ENCODE data around the gene DOLPP1. TPM values are rescaled to one million over a fixed set of nuclear protein-coding genes. Genes with fewer than 3 reads are reported as not detected.

The DOLPP1 gene
- total and polyA plus RNA-seq, 2 donors from 2014 or later = 9.1 to 12.1 TPM

- Histone ChIP-seq H3K4me3 (ENCODE audit: low read length in 3 of 3) (no peak overlapping the region), H3K9me3 (ENCODE audit: control insufficient read depth in 2 of 3, insufficient read depth in 1 of 3, low read length in 3 of 3) (no peaks in the 10 kb centered on the region), H3K27me3 (ENCODE audit: control insufficient read depth, insufficient read depth, low read length) (no peaks in the 10 kb centered on the region), H3K27ac (ENCODE audit: low read depth in 2 of 2, low read length in 2 of 2) (no peak overlapping the region), H3K4me1 (ENCODE audit: control insufficient read depth in 2 of 3, insufficient read depth in 2 of 3, low read depth in 1 of 3, low read length in 3 of 3) (peaks cover 0 to 2% (median 0%) of the 10 kb centered on the region in 3 donors), H3K36me3 (ENCODE audit: control insufficient read depth in 2 of 3, insufficient read depth in 3 of 3, low read length in 3 of 3) (peaks cover 0 to 15% (median 15%) of the 10 kb centered on the region in 3 donors), H3K9ac (ENCODE audit: low read length in 3 of 3) (no peak overlapping the region)
- intact Hi-C loops (cut with DNase I) = no loop called here
- no peak for DNase-seq
- TF ChIP-seq CTCF (IDR thresholded peaks at IDR 0.05; ENCODE audit: borderline replicate concordance, extremely low read depth, insufficient read depth) = no peak
- FAIRE-seq = no peak
Observed at GRCh38 chr9:129054163-129054851, 26.6 kb upstream of the DOLPP1 start.

DNA sequence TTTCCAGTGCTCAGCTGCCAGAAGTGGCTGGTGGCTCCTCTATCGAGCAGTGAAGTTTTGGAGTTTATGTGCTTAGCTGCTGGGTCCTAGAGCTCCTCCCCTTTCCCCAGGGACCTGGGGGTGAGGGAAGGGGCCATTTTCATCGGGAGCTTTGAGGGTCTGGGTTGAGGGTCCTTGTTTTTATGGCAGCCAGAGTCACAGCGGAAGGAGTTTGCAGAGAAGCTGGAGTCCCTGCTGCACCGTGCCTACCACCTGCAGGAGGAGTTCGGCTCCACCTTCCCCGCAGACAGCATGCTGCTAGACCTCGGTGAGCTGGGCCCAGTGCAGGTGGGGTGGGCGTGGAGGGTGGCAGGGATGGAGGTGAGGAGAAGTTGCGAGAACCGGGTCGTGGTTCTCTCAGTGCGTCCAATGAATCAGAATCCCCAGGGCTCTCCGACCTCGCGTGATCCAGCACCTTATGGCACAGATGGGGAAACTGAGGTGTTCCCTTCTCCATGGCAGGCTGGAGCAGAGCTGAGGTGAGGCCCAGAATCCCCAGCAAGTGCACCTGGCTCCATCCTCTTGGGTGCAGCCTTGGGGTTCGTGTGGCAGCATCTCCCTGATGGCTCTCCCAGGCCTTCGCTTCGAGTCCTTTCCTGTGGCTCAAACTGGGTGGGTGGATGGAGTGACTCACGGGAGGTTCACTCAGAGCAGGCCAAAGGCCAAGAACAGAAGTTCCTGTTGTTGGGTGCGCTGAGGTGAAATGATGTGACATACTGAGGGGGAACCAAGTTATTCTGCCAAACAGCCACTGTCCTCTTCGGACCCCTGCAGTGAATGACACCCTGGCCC is 21.7 kb upstream of the DOLPP1 start:
- DNase-seq (no peak), FAIRE-seq (no peak)
- Histone ChIP-seq H3K4me1 (ENCODE audit: control insufficient read depth in 2 of 3, insufficient read depth in 2 of 3, low read depth in 1 of 3, low read length in 3 of 3) (no peaks in the 10 kb centered on the region), H3K9me3 (ENCODE audit: control insufficient read depth in 2 of 3, insufficient read depth in 1 of 3, low read length in 3 of 3) (no peaks in the 10 kb centered on the region), H3K9ac (ENCODE audit: low read length in 3 of 3) (no peak overlapping the region), H3K27me3 (ENCODE audit: control insufficient read depth, insufficient read depth, low read length) (no peaks in the 10 kb centered on the region), H3K4me3 (ENCODE audit: low read length in 3 of 3) (no peak overlapping the region), H3K27ac (ENCODE audit: low read depth in 2 of 2, low read length in 2 of 2) (no peak overlapping the region), H3K36me3 (ENCODE audit: control insufficient read depth in 2 of 3, insufficient read depth in 3 of 3, low read length in 3 of 3) (peaks cover 0 to 17% (median 16%) of the 10 kb centered on the region in 3 donors)
- intact Hi-C loops (cut with DNase I) = no loop called here
- no peak for TF ChIP-seq CTCF (IDR thresholded peaks at IDR 0.05; ENCODE audit: borderline replicate concordance, extremely low read depth, insufficient read depth)

- FAIRE-seq = no peak
- Histone ChIP-seq H3K9me3 (ENCODE audit: control insufficient read depth in 2 of 3, insufficient read depth in 1 of 3, low read length in 3 of 3) (no peaks in the 10 kb centered on the region), H3K27me3 (ENCODE audit: control insufficient read depth, insufficient read depth, low read length) (no peaks in the 10 kb centered on the region), H3K4me1 (ENCODE audit: control insufficient read depth in 2 of 3, insufficient read depth in 2 of 3, low read depth in 1 of 3, low read length in 3 of 3) (no peaks in the 10 kb centered on the region), H3K36me3 (ENCODE audit: control insufficient read depth in 2 of 3, insufficient read depth in 3 of 3, low read length in 3 of 3) (peaks cover 0 to 19% (median 12%) of the 10 kb centered on the region in 3 donors), H3K9ac (ENCODE audit: low read length in 3 of 3) (no peak overlapping the region), H3K4me3 (ENCODE audit: low read length in 3 of 3) (no peak overlapping the region), H3K27ac (ENCODE audit: low read depth in 2 of 2, low read length in 2 of 2) (no peak overlapping the region)
- no peak for DNase-seq
- intact Hi-C loops (cut with DNase I) = no loop called here
- no peak for TF ChIP-seq CTCF (IDR thresholded peaks at IDR 0.05; ENCODE audit: borderline replicate concordance, extremely low read depth, insufficient read depth)
Observed at GRCh38 chr9:129059796-129060785, 20.8 kb upstream of the DOLPP1 start.

Data from kidney (tissue), 14 donors.